ENCODE measurements around the gene FGR. TPM values are rescaled to one million over a fixed set of nuclear protein-coding genes. Genes with fewer than 3 reads are reported as not detected.

The FGR gene
- polyA plus RNA-seq, 1 donor (not counting 4 experiments of a cell fraction or from before 2014, with no cell fraction given): 0.04 TPM

GRCh38 chr1:27595597-27595996, 39.4 kb downstream of the FGR start:
- Histone ChIP-seq H3K4me2 (ENCODE audit: control insufficient read depth, extremely low read depth, insufficient read depth, low read depth, low read length) (peak overlapping the region; percentile 33), H3K9me1 (ENCODE audit: control insufficient read depth, extremely low read depth, insufficient read depth, low read length) (peaks cover 10% of the 10 kb centered on the region), H3K9me3 (ENCODE audit: control insufficient read depth, low read depth, low read length) (no peaks in the 10 kb centered on the region), H3K27me3 (ENCODE audit: control insufficient read depth, extremely low read depth, insufficient read depth, low read length) (no peaks in the 10 kb centered on the region), H3K4me3 (ENCODE audit: control insufficient read depth in 2 of 3, extremely low read depth in 1 of 3, insufficient read depth in 2 of 3, low read depth in 1 of 3, low read length in 3 of 3) (peak overlapping the region in 1 of 3 experiments; percentile 21), H3K9ac (ENCODE audit: control insufficient read depth, extremely low read depth, insufficient read depth, low read length) (no peak overlapping the region), H2AFZ (ENCODE audit: control insufficient read depth, low read length) (no peak overlapping the region), H3K79me2 (ENCODE audit: control insufficient read depth, insufficient read depth, low read length) (peaks cover 88% of the 10 kb centered on the region), H3K36me3 (ENCODE audit: control insufficient read depth in 2 of 2, extremely low read depth in 1 of 2, insufficient read depth in 2 of 2, low read length in 2 of 2) (peaks cover 2 to 3% of the 10 kb centered on the region in 2 experiments), H3K27ac (ENCODE audit: control insufficient read depth, insufficient read depth, low read length) (peak overlapping the region; percentile 1), H4K20me1 (ENCODE audit: control insufficient read depth, extremely low read depth, insufficient read depth, low read length) (peaks cover 38% of the 10 kb centered on the region), H3K4me1 (ENCODE audit: control insufficient read depth, extremely low read depth, insufficient read depth, low read length) (peaks cover 56% of the 10 kb centered on the region)
- FAIRE-seq (no peak), DNase-seq (ENCODE audit: low read depth, low spot score) (no peak)
- no peak for TF ChIP-seq CTCF (optimal IDR thresholded peaks at IDR 0.05 in 1 of 3, IDR thresholded peaks at IDR 0.05 in 1 of 3, conservative IDR thresholded peaks at IDR 0.05 in 1 of 3; ENCODE audit: extremely low read depth in 1 of 3, insufficient read depth in 2 of 3, low read length in 3 of 3)
- TF ChIP-seq EZH2 (IDR thresholded peaks at IDR 0.05; ENCODE audit: low read length): no peak
- dilution Hi-C loops (cut with MboI; ENCODE audit: extremely low pct_ligation_motif_present, low sequenced_read_pairs): loop anchor here (25.0 kb wide), 1 partner anchor 183 kb away; no protein-coding TSS in a partner anchor

GRCh38 chr1:27594564-27595510, 40.1 kb downstream of the FGR start:
- Histone ChIP-seq H3K27me3 (ENCODE audit: control insufficient read depth, extremely low read depth, insufficient read depth, low read length) (no peaks in the 10 kb centered on the region), H4K20me1 (ENCODE audit: control insufficient read depth, extremely low read depth, insufficient read depth, low read length) (peaks cover 38% of the 10 kb centered on the region), H3K27ac (ENCODE audit: control insufficient read depth, insufficient read depth, low read length) (peak overlapping the region; percentile 1), H3K79me2 (ENCODE audit: control insufficient read depth, insufficient read depth, low read length) (peaks cover 84% of the 10 kb centered on the region), H3K4me2 (ENCODE audit: control insufficient read depth, extremely low read depth, insufficient read depth, low read depth, low read length) (peak overlapping the region; percentile 33), H3K4me1 (ENCODE audit: control insufficient read depth, extremely low read depth, insufficient read depth, low read length) (peaks cover 62% of the 10 kb centered on the region), H3K36me3 (ENCODE audit: control insufficient read depth in 2 of 2, extremely low read depth in 1 of 2, insufficient read depth in 2 of 2, low read length in 2 of 2) (peaks cover 2 to 3% of the 10 kb centered on the region in 2 experiments), H3K9ac (ENCODE audit: control insufficient read depth, extremely low read depth, insufficient read depth, low read length) (no peak overlapping the region), H3K9me3 (ENCODE audit: control insufficient read depth, low read depth, low read length) (no peaks in the 10 kb centered on the region), H2AFZ (ENCODE audit: control insufficient read depth, low read length) (no peak overlapping the region), H3K4me3 (ENCODE audit: control insufficient read depth in 2 of 3, extremely low read depth in 1 of 3, insufficient read depth in 2 of 3, low read depth in 1 of 3, low read length in 3 of 3) (no peak overlapping the region), H3K9me1 (ENCODE audit: control insufficient read depth, extremely low read depth, insufficient read depth, low read length) (peaks cover 10% of the 10 kb centered on the region)
- DNase-seq (ENCODE audit: low read depth, low spot score) (no peak), FAIRE-seq (peak; percentile 90)
- TF ChIP-seq CTCF (optimal IDR thresholded peaks at IDR 0.05 in 1 of 3, IDR thresholded peaks at IDR 0.05 in 1 of 3, conservative IDR thresholded peaks at IDR 0.05 in 1 of 3; ENCODE audit: extremely low read depth in 1 of 3, insufficient read depth in 2 of 3, low read length in 3 of 3): no peak
- no peak for TF ChIP-seq EZH2 (IDR thresholded peaks at IDR 0.05; ENCODE audit: low read length)
- dilution Hi-C loops (cut with MboI; ENCODE audit: extremely low pct_ligation_motif_present, low sequenced_read_pairs): loop anchor here (25.0 kb wide), 1 partner anchor 183 kb away; no protein-coding TSS in a partner anchor

Measured in keratinocyte (primary cell).